NOMO-1 treated with dmso at 0.1 percent for 144 hours (cell line): Measurements from ENCODE around the gene FN1.

Experiments
- DNase-seq: peaks from one replicate; lab custom pipeline; 2025; ENCODE audit not compliant: unreplicated experiment; lab: John Stamatoyannopoulos, UW

FN1 gene

DNA sequence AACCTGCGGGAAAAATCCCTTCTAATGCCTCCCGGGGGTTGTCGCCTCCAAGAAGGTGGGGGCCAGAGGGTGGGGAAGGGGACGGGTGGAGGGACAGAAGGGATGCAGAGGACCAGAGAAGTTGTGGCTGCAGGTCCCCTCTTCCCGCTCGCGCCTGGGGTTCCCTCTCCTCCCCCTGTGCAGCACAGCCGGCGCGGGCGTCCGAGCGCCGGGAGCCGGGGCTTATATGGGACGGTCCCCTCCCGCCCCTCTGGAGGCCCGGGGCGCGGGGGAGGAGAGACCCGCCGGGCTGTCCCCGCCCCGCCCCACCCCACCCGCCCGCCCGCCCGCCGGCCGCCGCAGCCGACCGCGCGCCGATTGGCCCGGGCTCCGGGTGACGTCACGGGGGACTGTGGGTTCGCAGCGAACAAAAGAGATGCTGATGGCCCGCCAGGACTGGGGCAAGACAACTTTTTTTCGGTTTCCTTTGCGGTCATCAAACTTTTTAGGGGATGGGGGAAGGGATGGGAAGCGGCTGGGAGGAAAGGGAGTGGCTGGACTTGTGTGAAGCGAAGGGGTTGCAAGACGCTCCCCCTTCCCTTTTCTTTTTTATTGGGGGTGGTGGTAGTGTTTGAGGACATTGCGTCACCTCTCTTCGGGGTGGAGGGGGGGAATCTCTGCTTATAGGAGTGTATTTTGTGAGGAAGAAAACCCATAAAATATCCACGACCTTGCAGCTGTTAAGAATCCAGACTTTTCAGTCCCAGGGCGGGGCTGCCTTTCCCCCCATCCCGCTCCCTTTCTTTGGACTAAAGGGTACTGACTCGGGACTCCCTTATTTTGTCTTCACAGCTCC is at the start of gene FN1:
Gene FN1 (minus strand): TSS at position 199 of the 835 bp plus-strand sequence. CDS start 266 bp downstream, outside the sequence.
- no peak for DNase-seq

DNA sequence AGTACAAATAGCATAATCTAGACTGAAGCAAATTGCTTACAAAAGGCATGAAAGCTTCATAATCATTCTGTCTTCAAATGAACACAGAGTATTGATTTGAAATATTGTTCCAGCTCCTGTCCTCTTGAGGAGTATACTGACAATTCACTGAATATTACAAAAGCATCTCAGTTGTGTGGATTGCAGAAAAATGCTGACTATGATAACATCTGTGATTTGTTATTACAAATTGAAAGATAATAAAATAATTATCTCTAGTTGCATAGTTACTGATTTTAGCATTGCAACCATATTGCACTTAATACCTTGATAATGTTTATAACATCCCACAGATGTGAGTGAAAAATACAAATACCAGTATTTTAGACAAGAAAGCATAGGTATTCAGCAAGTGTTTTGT is 49.2 kb upstream of the FN1 start:
- no peak for DNase-seq

DNA sequence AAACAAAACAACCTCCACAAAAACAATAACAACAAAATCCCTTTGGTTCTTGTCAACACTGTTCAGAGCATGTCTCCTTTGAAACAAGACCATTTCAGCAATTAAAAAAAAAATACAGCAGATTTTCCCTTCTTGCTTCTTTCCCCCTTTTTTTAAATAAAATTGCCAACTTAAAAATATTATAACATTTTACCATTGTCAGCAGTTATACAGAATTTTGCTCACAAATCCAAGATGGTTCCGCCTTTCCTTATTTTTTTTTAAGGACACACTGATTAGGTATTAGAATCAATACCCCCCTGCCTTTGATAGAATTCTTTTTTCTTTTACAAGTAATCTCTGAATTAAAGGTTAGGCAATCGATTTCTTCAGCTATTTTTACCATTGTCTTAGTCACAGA is 48.7 kb upstream of the FN1 start:
- DNase-seq = no peak

DNA sequence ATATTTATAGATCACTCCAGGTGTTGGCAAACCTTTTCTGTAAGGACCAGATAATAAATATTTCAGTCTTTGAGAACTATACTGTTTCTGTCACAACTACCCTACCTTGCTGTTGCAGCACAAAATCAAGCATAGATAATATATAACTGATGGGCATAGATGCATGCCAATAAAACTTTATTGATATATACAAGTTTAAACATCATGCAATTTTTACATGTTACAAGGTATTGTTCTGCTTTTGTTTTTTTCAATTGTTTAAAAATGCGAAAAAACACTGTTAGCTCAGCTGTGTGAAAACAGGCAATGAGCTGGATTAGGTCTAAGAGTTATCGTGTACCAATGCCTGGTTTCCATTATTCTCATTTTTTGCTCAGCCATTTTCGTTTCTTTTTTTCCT is 47.6 kb upstream of the FN1 start:
- no peak for DNase-seq

DNA sequence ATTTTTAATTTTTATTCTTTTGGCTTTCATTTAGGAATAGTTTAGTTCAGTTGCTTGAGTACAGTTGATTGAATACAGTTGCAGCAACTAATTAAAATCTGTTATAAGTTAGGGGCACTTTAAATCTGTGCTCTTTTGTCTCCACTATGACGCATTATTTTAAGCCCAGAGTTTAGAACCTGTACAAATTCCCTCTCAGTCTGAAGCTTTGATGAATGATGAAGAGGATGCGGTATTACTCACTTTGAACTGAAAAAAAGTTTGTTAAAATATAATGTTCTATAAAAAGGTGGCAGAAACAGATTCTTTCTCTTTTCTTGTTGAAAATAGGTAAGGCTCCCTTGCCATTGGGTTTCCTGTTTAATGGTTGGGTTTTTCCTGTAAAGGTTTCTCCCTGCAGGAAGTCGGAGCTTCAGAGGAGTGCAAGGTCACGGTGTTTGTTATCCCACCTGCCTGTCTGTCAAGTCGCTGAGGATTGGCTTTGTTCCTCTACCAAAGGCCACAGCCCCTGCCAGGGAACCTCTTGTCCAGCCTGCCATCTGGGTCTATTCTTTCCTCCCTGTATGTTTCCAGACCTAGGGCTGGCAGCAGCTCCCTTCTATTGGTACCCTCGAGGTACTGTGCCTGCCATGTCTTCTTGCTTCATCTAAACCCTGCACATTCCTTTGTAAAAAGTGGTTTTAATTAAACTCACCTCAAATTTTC is 43.8 kb upstream of the FN1 start:
- DNase-seq = no peak

DNA sequence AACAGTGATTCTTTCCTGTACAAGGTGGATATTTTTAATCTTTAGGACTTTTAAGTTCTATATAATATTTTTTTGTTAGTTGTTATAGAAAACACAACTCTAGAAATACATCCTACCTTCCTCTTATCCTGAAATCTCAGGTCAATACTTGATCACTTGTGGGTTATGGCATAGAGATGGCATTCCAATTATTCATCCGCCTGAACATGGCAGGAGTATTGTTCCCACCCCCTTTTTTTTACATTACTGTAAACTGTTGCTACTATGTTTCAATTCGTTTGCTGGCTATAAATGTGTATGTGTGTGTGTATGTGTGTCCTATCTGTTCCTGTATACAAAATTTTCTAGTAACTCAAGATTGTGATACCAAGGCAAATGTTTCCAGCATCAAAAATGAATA is 43.3 kb upstream of the FN1 start:
- DNase-seq = no peak

DNA sequence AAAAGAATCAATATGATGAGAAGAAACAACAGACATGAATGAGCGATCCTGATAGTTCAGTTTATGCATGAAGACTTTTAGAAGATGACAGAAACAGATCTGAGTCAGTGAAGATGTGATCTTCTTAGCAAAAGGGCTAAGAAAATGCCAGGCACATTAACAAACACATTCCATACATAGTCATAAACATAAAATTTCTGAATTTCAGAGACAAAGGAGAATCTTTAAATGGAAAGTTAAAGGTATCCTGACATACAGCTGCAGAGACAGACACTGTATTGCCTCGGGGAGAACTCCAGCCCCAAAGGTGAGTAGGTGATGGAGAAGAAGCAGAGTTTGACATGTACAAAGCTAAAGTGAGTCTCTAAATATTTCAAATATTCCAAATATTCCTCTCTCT is 40.6 kb upstream of the FN1 start:
- no peak for DNase-seq

DNA sequence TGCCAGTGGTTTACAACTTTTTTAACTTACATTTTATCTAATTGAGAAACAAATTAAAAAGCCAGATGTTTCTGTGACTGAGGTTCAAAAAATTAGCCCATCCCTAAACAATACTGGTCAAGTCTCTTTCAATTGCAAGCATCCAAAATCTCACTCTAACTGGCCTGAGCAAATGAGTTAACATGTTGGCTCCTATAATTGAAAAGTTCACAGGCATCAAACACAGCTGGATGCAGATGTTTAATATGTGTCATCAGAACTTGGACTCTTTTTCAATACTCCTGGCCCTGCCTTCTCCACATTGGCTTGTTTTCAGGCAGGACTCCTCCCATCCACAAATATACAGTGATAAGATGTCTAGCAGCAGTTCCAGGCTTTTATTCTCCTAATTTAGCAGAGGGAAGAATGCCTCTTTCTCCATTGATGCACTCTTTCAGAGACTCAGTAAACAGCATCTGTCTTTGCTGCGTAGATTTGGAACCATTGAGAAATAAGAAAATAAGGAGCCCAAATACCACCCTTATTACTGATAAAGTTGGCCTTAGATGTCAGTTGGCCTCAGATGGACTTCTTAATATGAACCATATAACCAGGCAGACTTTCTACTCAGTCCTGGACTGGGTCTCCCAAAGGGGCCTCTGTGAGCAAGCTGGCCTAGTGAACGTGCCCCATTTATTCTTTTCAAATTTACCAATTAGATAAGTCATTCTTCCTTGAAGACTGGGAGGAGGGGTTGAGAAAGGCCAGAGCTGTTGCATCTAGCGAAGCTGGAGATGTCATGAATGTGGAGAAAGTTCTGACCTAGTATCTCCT is 30.4 kb upstream of the FN1 start:
- DNase-seq = no peak

DNA sequence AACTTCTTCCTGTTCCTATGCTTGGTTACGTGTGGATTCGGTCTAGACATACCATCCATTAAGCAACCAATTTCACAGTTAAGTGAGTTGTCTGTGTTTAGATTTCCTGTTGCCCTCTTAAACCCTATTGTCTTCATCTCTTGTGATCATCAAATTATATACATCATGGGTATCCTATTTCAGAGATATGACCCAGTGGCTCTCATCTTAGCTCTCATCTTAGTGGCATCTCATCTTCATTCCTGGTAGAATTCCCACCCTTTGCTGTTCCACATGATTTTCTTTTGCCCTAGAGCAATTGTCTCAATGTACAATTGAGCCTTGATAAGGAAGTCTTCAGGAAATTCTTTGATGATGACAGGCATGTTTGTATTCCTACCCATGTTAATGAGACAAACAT is 29.4 kb upstream of the FN1 start:
- DNase-seq = no peak

DNA sequence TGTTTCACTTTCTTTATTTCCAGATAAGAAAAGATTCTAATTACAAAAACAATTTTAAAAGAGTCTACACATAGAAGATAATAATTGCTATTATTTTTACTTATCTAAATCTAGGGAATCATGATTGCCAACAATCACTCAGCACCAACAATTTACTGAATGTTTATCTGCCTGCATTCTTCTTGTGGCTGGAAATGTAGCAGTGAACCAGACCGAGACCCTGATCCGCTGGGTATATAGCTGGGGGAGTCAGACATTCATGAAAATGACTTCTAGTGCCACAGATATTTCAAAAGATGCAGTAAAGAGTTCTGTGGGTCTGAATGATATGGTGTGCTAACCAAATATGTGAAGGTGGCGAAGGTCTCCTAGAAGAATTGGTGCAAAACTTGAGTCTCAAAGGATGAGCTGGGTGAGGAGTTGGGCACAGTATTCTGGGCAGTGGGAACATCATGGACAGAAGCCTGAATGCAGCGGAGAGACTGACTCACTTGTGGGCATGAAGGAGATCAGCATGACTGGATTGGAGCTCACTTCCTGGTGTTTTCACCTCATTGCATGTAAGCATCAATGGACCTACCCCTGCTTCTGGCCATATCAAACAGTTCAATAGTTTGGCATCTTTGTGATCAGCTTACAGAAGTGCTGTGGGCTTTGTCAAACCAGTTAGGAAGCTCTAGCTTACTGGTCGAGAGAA is 26.1 kb upstream of the FN1 start:
- DNase-seq = no peak

DNA sequence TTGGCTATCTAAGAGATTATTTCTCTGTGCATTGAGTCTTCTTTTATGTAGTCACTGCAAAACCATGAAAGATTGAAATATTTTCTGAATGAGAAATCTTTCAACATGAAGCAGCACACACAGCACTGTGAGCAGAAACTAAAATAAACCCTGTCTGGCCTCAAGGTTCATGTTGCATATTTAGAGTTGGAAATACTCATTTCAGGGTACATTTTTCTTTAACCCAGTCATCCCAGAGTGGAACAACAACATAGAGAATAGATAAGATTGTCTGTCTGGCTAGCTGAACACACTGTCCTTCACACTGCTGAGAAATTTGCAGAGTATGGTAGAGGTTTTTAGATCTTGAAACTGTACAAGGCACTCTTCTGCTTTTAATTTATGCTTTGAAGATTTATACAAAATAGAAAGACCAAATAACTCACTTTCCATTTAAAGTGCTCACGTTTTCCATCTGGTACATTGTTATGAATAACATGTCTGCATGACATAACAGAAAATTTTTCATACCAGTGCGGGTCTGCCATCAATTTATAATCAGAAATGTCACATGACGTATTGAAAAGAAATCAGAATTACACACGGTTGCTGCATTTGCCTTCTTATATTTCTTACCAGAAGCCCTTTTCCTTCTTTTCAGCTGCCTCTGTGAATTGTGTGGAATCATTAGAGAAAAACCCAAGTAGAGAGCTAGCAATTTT is 25.0 kb upstream of the FN1 start:
- DNase-seq = no peak

DNA sequence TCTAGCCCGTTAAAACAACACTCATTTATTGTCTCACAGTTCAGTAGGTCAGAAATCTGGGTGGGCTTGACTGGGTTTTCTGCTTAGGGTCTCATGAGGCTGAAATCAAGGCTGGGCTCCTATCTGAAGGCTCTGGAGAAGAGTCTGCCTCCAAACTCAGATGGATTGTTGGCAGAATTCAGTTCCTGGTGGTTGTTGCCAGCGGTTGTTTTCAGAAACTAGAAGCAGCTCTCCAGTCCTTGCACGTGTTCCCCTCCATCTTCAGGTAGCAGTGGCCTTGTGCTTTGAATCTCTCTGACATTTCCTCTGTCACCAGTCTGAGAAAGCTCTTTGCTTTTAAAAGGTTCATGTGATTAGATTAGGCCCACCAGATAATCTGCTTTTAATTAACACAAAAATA is 20.1 kb upstream of the FN1 start:
- no peak for DNase-seq

DNA sequence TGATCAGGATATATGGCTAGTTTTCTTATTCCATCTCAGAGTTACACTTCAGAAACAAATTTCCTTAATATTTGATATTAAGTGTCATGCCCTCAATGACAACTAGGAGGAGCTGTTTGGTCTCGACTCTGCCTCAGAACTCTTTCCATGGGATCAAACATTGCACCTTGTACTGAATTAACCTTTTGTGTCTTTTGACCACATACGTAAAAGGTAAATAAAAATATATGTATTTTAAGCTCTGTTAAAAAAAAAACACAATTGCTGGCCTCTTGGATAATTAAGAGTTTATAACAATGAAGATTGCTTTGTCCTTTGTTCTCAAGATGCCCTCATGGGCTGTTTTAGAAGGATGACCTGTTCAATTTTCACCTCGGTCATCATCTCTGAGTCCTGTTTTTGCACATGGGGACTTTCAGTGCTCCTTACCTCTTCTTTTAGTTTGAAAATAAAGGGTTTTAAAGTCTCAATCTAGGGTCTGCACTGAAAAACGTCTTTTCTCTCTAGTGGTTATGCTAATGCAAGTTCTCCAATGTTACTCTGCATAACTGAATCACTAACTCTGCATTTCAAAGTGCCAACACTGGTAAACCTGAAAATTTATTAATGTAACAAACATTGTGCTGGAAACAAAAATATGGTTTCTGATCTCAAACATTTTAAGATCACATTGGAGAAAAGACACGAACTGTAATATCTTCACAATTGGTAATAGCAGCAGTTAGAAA is 18.8 kb upstream of the FN1 start:
- DNase-seq = no peak

DNA sequence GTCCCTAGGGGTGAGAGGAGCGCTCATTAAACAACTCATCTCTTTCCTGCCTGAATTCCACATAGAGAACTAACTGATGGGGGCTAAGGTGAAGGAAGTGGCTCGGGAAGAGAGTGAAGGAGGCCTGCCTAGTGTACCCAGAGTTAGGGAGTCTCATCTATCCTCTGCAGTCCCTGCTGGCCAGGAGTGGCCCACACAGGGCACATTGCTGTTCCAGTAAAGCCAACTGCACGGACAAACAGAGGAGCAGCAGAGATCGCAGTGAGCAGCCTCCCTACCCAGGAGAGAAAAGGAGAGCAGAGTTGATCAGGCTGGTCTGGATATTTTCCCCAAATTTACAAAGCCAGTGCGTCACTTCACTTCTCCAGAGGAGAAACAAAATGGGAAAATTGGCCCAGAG is 16.9 kb upstream of the FN1 start:
- DNase-seq = no peak

DNA sequence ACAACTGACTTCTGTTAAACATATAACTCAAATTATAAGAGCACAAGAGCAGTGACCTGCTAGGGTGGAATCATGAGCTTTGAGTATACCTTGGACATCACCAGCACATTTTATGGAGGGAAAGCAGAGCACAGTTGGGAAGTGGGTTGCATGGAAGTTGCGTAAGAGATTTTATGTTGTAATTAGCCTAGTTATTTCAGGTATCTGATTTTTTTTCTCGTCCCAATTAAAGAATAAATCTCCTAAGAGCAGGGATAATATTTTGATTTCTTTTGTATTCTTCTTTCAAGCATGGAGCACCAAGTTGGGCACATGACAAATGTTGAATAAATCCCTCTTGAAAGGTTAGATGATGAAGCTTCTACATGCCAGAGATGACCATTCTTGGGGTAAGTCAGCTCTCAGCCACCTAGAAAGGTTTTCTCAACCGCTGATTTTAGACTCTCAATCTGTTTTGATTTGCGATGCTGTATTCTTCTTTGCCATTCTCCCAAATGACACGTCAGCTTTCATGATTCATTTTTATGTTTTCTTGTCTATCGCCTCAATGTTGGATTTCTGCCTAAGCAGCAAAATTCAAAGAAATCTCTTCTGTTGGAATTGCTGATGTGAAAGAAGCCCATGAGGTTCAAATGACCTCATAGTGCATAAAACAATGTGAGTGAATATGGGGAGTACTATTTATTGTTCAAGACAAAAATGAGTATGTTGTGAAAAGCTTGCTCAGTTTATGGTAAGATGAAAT is 15.3 kb upstream of the FN1 start:
- DNase-seq = no peak

DNA sequence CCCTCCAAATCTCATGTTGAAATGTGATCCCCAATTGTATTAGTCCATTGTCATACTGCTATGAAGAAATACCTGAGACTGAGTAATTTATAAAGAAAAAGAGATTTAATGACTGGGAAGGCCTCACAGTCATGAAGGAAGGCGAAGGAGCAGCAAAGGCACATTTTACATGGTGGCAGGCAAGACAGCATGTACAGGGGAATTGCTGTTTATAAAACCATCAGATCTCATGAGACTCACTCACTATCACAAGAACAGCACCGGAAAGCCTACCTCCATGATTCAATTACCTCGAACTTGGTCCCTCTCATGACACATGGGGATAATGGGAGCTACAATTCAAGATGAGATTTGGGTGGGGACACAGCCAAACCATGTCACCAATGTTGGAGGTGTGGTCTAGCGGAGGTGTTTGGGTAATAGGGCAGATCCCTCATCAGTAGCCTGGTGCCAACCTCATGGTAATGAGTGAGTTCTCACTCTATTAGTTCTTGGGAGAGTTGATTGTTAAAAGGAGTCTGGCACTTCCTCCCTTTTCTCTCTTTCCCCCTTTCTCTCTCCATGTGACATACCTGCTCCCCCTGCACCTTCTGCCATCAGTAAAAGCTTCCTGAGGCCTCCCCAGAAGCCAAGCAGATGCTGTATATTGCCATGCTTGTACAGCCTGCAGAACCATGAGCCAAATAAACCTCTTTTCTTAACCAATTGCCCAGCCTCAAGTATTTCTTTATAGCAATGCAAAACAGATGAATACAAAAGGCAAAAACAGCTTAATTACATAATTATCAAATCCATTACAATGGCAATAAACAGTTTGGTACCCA is 14.5 kb upstream of the FN1 start:
- DNase-seq = no peak

DNA sequence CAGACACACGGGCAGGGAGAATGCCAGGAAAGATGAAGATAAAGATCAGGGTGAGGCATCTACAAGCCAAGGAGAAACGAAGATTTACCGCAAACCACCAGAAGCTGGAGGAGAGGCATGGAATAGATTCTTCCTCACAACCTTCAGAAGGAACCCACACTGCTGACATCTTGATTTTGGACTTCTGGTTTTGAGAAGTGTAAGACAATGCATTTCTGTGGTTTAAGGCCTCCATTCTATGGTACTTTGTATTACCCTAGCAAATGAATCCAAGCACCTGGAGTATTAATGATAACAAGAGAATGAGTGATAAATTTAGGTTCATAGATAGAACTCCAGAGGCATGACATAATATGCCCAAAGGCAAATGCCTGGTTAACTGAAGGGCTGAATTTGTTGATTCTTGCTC is 11.8 kb upstream of the FN1 start:
- no peak for DNase-seq

DNA sequence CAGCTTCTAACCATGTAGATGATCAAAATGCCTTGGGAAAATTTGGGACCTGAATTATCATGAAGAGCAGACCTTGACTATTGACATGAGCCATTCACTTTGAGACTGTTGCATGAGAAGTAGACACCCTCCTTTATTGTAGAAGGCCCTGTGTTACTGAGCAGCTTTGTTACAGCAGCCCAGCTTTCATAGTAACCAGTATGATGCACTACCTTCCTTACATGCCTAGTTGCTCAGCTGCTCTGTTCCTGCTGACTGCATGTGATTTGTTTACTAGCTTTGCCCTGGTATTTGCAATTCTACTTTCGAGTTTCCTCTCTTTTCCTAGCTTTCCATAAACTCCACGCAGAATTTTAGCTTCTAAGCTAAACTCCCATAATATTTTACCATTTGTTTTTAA is 11.2 kb upstream of the FN1 start:
- DNase-seq = no peak
